ENCODE results near the gene ITGAL.

DNA sequence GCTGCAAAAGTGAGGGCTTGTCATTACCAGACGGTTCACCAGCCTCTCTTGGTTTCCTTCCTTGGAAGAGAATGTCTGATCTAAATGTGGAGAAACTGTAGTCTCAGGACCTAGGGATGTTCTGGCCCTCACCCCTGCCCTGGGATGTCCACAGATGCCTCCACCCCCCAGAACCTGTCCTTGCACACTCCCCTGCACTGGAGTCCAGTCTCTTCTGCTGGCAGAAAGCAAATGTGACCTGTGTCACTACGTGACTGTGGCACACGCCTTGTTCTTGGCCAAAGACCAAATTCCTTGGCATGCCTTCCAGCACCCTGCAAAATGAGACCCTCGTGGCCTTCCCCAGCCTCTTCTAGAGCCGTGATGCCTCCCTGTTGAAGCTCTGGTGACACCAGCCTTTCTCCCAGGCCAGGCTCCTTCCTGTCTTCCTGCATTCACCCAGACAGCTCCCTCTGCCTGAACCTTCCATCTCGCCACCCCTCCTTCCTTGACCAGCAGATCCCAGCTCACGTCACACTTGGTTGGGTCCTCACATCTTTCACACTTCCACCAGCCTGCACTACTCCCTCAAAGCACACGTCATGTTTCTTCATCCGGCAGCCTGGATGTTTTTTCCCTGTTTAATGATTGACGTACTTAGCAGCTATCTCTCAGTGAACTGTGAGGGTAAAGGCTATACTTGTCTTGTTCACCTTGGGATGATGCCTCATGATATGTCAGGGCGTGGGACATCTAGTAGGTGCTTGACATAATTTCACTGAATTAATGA, 49.5 kb downstream of the ITGAL start:
- TF ChIP-seq CTCF (IDR thresholded peaks at IDR 0.05; ENCODE audit: low read depth, low read length): no peak
- TF ChIP-seq EZH2phosphoT487 (IDR thresholded peaks at IDR 0.05; ENCODE audit: low read depth): no peak

Data from OCI-LY3 (cell line).